Measurements from ENCODE around the gene TBCK. TPM values are rescaled to one million over a fixed set of nuclear protein-coding genes. Genes with fewer than 3 reads are reported as not detected.

Gene TBCK
- total RNA-seq, 1 experiment from 2014 or later, result 22.3 TPM

GRCh38 chr4:106116025-106116424 is 200.0 kb downstream of the TBCK start:
- H3K27ac ChIP-seq (ENCODE audit: low read depth, low read length), result no peak overlapping the region
- H3K4me2 ChIP-seq (ENCODE audit: low read length), result no peak overlapping the region
- POLR2A ChIA-PET, result interaction anchor here (0.6 kb wide), 1 partner anchor 199 kb away, joined by 3 read pairs; no protein-coding TSS in a partner anchor
- H3K36me3 ChIP-seq (ENCODE audit: control insufficient read depth in 1 of 2, insufficient read depth in 2 of 2, low read length in 2 of 2), result no peaks in the 10 kb centered on the region
- H3K9me2 ChIP-seq (ENCODE audit: insufficient read depth), result no peaks in the 10 kb centered on the region; the same call in 1 of the 2 replicates
- H4K20me1 ChIP-seq (ENCODE audit: insufficient read depth), result no peaks in the 10 kb centered on the region
- H3K4me1 ChIP-seq (ENCODE audit: control insufficient read depth in 1 of 2, insufficient read depth in 2 of 2, low read length in 2 of 2), result peaks cover 4 to 7% of the 10 kb centered on the region in 2 experiments; a peak in 3 of 4 replicates
- intact Hi-C loops (cut with micrococcal nuclease), result no loop called here
- TF ChIP-seq POLR2A (IDR thresholded peaks at IDR 0.05; ENCODE audit: borderline replicate concordance, extremely low read depth, insufficient read depth, insufficient read length) (no peak), YY1 (IDR thresholded peaks at IDR 0.05; ENCODE audit: extremely low read depth, insufficient replicate concordance, low read depth, low read length) (no peak), ATF3 (IDR thresholded peaks at IDR 0.05) (no peak), SRF (IDR thresholded peaks at IDR 0.05; ENCODE audit: low read depth) (no peak), CEBPB (IDR thresholded peaks at IDR 0.05; ENCODE audit: low read depth) (no peak), SP1 (IDR thresholded peaks at IDR 0.05; ENCODE audit: low read depth) (no peak), ZNF274 (IDR thresholded peaks at IDR 0.05; ENCODE audit: low read depth, low read length) (no peak), ZBTB33 (IDR thresholded peaks at IDR 0.05; ENCODE audit: extremely low read depth, insufficient replicate concordance, low read length) (no peak), CBX3 (IDR thresholded peaks at IDR 0.05; ENCODE audit: low read depth) (no peak), RAD21 (IDR thresholded peaks at IDR 0.05; ENCODE audit: low read depth) (no peak), SIN3A (IDR thresholded peaks at IDR 0.05; ENCODE audit: low read depth) (no peak), EZH2phosphoT487 (IDR thresholded peaks at IDR 0.05; ENCODE audit: borderline replicate concordance) (no peak), TCF7L2 (IDR thresholded peaks at IDR 0.05; ENCODE audit: borderline replicate concordance, extremely low read depth, insufficient read depth, insufficient read length) (no peak), POLR2AphosphoS5 (IDR thresholded peaks at IDR 0.05; ENCODE audit: low read depth, low read length) (no peak), MAX (IDR thresholded peaks at IDR 0.05) (no peak), REST (IDR thresholded peaks at IDR 0.05; ENCODE audit: low read depth) (no peak)
- no peaks in the 10 kb centered on the region for H3K9me3 ChIP-seq (ENCODE audit: control insufficient read depth in 1 of 2, insufficient read depth in 1 of 2, low read depth in 1 of 2, low read length in 2 of 2)
- H3K79me2 ChIP-seq (ENCODE audit: insufficient read depth, low read length), result no peaks in the 10 kb centered on the region
- ATAC-seq, result no peak
- no peak overlapping the region for H3K9ac ChIP-seq (ENCODE audit: low read length)
- CTCF ChIA-PET, result no interaction called here
- H3K27me3 ChIP-seq (ENCODE audit: insufficient read depth, low read length), result no peaks in the 10 kb centered on the region
- DNase-seq (ENCODE audit: low read depth, low spot score), result no peak
- no TSS peak for BruUV-seq (replicated peaks)
- RAD21 ChIA-PET (ENCODE audit: low non-redundant PET in 1 of 2, low total read pairs in 2 of 2, uncharacterized antibody in 2 of 2, unreplicated experiment in 2 of 2), result no interaction called here
- H3K4me3 ChIP-seq (replicated peaks in 1 of 2; ENCODE audit: low read depth in 1 of 2, low read length in 2 of 2), result no peak overlapping the region
- no peak overlapping the region for H2AFZ ChIP-seq (ENCODE audit: low read depth, low read length, poor library complexity, severe bottlenecking)
